ENCODE data around the gene CCDC146. TPM values are rescaled to one million over a fixed set of nuclear protein-coding genes. Genes with fewer than 3 reads are reported as not detected.
"Not testable (repeated sequence)": the region's sequence is repeated elsewhere in the genome, so short reads cannot be mapped to it uniquely, and the experiment has no call there.

CCDC146 gene
- total RNA-seq, 1 donor from 2014 or later, result 5.7 TPM

- DNase-seq (ENCODE audit: extremely low read depth, low read depth, low spot score), result no peak
Observed at GRCh38 chr7:77242554-77242953, 120.1 kb downstream of the CCDC146 start.

- no peak for DNase-seq (ENCODE audit: extremely low read depth, low read depth, low spot score)
Observed at GRCh38 chr7:77244222-77244934, 122.0 kb downstream of the CCDC146 start.

DNA sequence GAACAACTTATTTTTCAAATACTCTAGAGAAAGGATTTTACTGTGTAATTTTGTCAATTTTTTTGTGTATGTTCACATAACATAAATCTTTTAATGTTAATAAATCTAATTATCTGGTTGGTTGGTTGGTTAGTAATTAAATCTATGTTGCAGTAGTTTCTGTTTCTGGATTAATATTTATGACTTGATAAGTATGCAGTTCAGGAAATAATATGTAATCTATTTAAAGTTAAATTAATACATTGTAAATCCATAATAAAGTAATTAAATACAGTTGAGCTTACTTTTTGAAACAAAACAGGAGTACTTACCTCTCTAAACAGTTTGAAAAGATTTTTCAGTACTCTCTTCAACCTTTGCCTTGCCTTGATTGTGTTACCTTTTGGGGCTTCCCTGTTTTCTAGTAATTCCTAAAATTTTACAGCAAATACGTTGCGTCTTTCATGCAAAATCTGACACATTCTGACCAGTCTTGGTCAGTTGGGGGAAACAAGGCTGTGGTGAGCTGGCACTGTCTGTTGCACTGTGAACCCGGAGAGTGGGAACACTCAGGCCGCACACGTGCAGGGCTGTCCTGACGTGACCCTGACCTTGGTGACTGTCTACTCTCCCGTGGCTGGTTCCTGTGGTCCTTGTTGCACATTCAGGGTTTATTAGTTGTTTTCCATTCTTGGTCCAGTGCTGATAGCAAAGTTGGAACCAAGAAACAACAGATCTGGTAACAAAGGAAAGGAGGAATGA, 122.8 kb downstream of the CCDC146 start:
- no peak for DNase-seq (ENCODE audit: extremely low read depth, low read depth, low spot score)

DNA sequence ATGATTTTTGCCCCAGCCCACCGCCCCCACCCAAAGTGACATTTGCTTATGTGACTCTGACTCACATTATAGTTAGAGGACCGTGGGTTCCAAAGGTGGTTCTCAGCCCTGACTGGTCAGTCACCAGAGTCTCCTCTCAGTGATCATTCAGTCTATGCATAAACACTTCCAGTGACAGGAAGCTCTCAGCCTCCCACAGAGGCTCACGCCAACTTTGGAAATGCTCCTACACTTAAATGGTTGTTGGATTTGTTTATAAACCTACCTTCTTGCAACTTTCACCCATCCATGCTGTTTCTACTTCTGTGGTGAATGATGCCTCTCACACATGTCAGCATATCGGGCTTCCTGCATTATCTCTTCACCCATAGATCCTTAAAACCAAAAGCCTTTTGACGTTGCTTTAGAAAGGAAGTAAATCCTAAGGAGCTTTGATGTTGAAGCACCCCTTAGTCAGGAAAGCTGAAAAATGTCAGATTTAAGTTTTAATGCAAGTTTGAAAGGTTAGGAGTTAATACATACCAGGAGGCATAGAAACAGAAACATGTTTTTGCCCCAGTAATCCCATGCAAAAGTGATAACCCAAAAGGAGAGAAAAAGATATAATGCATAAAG, 123.7 kb downstream of the CCDC146 start:
- no peak for DNase-seq (ENCODE audit: extremely low read depth, low read depth, low spot score)

- peak; percentile 60 for DNase-seq (ENCODE audit: extremely low read depth, low read depth, low spot score)
Observed at GRCh38 chr7:77247206-77247850, 124.9 kb downstream of the CCDC146 start.

GRCh38 chr7:77248154-77248553, 125.7 kb downstream of the CCDC146 start:
- no peak for DNase-seq (ENCODE audit: extremely low read depth, low read depth, low spot score)

DNA sequence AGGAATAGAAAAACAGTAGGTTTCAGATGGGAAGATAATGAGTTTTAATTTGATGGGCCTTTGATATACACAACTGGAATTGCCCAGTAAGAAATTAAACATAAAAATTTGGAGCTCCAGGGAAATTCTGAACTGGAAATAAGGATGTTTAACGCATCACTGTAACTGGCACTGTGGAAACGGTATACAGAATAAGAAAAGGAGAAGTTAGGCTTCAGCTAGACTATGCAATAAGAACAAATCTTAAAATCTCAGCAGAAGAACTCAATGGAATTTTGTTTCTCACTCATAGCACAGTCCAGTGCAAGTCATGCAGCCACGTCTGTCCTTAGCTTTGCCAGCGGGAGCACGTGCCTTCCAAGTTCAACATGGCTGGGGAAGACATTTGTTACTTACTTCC, 130.1 kb downstream of the CCDC146 start:
- DNase-seq (ENCODE audit: extremely low read depth, low read depth, low spot score), result no peak

- no peak for DNase-seq (ENCODE audit: extremely low read depth, low read depth, low spot score)
Observed at GRCh38 chr7:77253151-77253550, 130.7 kb downstream of the CCDC146 start.

- DNase-seq (ENCODE audit: extremely low read depth, low read depth, low spot score), result no peak
Observed at GRCh38 chr7:77254429-77254828, 132.0 kb downstream of the CCDC146 start.

- no peak for DNase-seq (ENCODE audit: extremely low read depth, low read depth, low spot score)
Observed at GRCh38 chr7:77254915-77255314, 132.5 kb downstream of the CCDC146 start.

DNA sequence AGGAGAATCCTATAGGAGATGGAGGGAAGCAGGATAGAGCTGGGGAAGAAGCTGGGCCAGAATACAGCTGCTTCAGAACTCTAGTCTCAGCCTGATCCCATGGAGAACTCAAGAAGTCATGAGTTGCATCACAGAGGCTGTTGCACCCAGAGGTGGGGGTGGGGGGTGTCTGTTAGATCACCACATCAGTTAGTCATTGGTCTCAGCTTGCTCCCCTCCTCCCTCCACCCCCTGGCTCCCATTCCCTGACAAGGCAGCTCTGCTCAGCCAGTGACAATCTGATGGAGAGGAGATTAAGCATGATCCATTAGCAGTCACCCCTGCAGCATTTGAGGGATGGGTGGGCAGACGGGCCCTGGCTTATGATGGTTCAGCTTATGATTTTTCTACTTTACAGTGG, 135.6 kb downstream of the CCDC146 start:
- no peak for DNase-seq (ENCODE audit: extremely low read depth, low read depth, low spot score)

GRCh38 chr7:77258593-77258992, 136.2 kb downstream of the CCDC146 start:
- no peak for DNase-seq (ENCODE audit: extremely low read depth, low read depth, low spot score)

DNA sequence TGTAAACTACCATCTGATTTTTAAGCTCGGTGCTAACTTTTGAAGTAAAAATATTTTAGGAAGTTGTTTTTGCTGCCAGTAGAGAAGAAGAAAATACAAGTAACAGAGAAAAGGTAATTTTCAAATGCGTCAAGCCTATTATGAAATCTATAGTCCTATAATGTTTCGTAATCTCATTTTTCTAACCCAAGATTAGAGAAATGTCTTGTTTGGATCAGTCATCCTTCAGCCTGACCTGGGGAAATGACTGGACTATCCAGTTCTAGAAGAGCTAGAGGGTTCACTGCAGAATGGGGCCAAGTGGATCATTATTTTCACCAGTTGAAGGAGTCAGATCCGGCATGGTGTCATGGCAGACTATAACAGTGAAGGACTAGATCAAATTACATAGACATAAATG, 139.9 kb downstream of the CCDC146 start:
- DNase-seq (ENCODE audit: extremely low read depth, low read depth, low spot score), result no peak

- DNase-seq (ENCODE audit: extremely low read depth, low read depth, low spot score), result no peak
Observed at GRCh38 chr7:77265666-77266065, 143.3 kb downstream of the CCDC146 start.

- DNase-seq (ENCODE audit: extremely low read depth, low read depth, low spot score), result no peak
Observed at GRCh38 chr7:77266291-77266794, 143.9 kb downstream of the CCDC146 start.

DNA sequence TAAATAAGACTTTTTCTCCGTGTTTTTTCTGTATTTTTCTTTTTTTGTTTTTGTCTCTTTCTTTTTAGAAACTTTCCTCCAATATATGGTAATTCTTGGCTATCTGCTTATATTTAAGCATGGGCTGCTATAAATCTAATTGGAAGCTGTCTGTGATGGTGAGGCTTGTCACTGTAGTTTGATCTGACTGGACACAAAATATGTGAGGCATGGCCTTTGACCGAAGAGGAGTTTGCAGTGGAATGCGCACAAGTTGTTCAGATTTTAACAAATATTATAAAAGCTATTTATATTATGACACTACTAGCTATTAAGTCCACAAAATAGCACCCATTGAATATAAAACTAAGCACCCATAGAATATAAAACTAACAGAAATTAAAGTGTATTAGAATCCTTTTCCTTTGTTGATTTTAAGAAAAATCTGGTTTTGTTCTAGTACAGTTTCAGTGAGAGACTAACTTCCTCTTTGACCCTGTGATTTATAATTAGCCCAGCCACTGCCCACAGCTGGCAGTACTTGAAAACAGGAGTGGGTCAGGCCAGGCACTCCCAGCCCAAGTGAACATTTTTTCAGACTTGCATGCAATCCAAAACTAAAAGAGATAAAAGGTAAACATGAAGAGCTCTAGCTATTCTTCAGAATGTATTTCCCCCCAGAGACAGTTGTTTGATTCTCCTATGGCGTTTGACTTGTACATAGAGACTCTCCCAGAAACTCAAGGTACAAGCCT, 147.1 kb downstream of the CCDC146 start:
- DNase-seq (ENCODE audit: extremely low read depth, low read depth, low spot score), result no peak

- DNase-seq (ENCODE audit: extremely low read depth, low read depth, low spot score), result no peak
Observed at GRCh38 chr7:77270094-77270480, 147.7 kb downstream of the CCDC146 start.

DNA sequence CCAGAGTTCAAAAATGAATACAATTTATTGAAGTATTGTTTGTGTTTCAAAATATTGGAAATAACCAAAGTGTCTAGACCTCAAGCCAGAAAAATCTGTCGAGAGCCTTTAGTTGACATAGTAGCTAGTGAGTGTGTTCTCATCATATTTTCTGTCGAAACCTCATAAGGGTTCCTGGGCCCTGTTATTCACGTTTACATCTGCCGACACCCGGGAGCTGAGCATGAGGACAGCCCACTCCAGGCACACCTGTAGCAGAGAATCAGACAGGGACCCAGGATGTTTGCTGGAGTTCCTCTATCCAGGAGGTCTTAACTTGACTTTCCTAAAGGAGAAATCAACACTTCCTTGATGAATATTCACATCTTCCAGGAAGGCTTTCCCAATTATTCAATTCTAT, 149.4 kb downstream of the CCDC146 start:
- DNase-seq (ENCODE audit: extremely low read depth, low read depth, low spot score), result no peak

- not testable (repeated sequence) for DNase-seq (ENCODE audit: extremely low read depth, low read depth, low spot score)
Observed at GRCh38 chr7:77275663-77276062, 153.2 kb downstream of the CCDC146 start.

- no peak for DNase-seq (ENCODE audit: extremely low read depth, low read depth, low spot score)
Observed at GRCh38 chr7:77276120-77276519, 153.7 kb downstream of the CCDC146 start.
